Measurements from ENCODE around the gene SPEF1.
"Not testable (repeated sequence)": the region's sequence is repeated elsewhere in the genome, so short reads cannot be mapped to it uniquely, and the experiment has no call there.

SPEF1 gene

GRCh38 chr20:3781153-3781910, at the start of gene SPEF1:
Gene SPEF1 (minus strand): TSS chr20:3781448. CDS start chr20:3781287, 161 bp downstream.
- H3F3A ChIP-seq (ENCODE audit: control insufficient read depth, insufficient read depth): peaks cover 7% of the 10 kb centered on the region; the same call in 1 of the 2 replicates
- H3K79me2 ChIP-seq (ENCODE audit: control insufficient read depth, low read length): peaks cover 31% of the 10 kb centered on the region
- H3K27ac ChIP-seq (ENCODE audit: low read depth, low read length): no peak within 1 kb of the TSS
- peak within 1 kb of the TSS; percentile 42 for H3K4me3 ChIP-seq (ENCODE audit: low read length)
- no peaks in the 10 kb centered on the region for H3K9me2 ChIP-seq (replicated peaks; ENCODE audit: control insufficient read depth, low read length)
- peaks cover 24% of the 10 kb centered on the region for H3K27me3 ChIP-seq (ENCODE audit: control insufficient read depth, low read length)
- TF ChIP-seq EZH2phosphoT487 (IDR thresholded peaks at IDR 0.05; ENCODE audit: borderline replicate concordance, low read length) (no peak), CTCF (IDR thresholded peaks at IDR 0.05; ENCODE audit: low read depth, low read length, poor library complexity, severe bottlenecking) (peak; percentile 52)
- peaks cover 63% of the 10 kb centered on the region for H3K4me1 ChIP-seq (ENCODE audit: control insufficient read depth, low read length)
- H3K9me3 ChIP-seq (ENCODE audit: control insufficient read depth, insufficient read depth, low read length): no peaks in the 10 kb centered on the region
- peaks cover 21% of the 10 kb centered on the region for H3K36me3 ChIP-seq (ENCODE audit: control insufficient read depth, low read length)
- H4K20me1 ChIP-seq (ENCODE audit: control insufficient read depth, insufficient read depth, low read depth, low read length): peaks cover 9% of the 10 kb centered on the region; the same call in 1 of the 2 replicates
- peak within 1 kb of the TSS; percentile 48 for H3K4me2 ChIP-seq (ENCODE audit: low read length)

GRCh38 chr20:3829891-3830290, 48.6 kb upstream of the SPEF1 start:
- not testable (repeated sequence) for H3K9me3 ChIP-seq (ENCODE audit: control insufficient read depth, insufficient read depth, low read length); H3K9me2 ChIP-seq (replicated peaks; ENCODE audit: control insufficient read depth, low read length); H3K27me3 ChIP-seq (ENCODE audit: control insufficient read depth, low read length); H3K4me1 ChIP-seq (ENCODE audit: control insufficient read depth, low read length); H3K4me2 ChIP-seq (ENCODE audit: low read length); H3K36me3 ChIP-seq (ENCODE audit: control insufficient read depth, low read length); H3K27ac ChIP-seq (ENCODE audit: low read depth, low read length); H3K79me2 ChIP-seq (ENCODE audit: control insufficient read depth, low read length); H4K20me1 ChIP-seq (ENCODE audit: control insufficient read depth, insufficient read depth, low read depth, low read length); H3K4me3 ChIP-seq (ENCODE audit: low read length); H3F3A ChIP-seq (ENCODE audit: control insufficient read depth, insufficient read depth)

- Histone ChIP-seq H3F3A (ENCODE audit: control insufficient read depth, insufficient read depth) (no peaks in the 10 kb centered on the region), H3K27ac (ENCODE audit: low read depth, low read length) (no peak overlapping the region)
- TF ChIP-seq EZH2phosphoT487 (IDR thresholded peaks at IDR 0.05; ENCODE audit: borderline replicate concordance, low read length) (no peak), CTCF (IDR thresholded peaks at IDR 0.05; ENCODE audit: low read depth, low read length, poor library complexity, severe bottlenecking) (no peak)
These were observed 47.5 kb upstream of the SPEF1 start for GRCh38 chr20:3828798-3829197.

GRCh38 chr20:3826420-3826819, 45.2 kb upstream of the SPEF1 start:
- TF ChIP-seq CTCF (IDR thresholded peaks at IDR 0.05; ENCODE audit: low read depth, low read length, poor library complexity, severe bottlenecking) (no peak), EZH2phosphoT487 (IDR thresholded peaks at IDR 0.05; ENCODE audit: borderline replicate concordance, low read length) (no peak)
- Histone ChIP-seq H3F3A (ENCODE audit: control insufficient read depth, insufficient read depth) (no peaks in the 10 kb centered on the region), H3K27me3 (ENCODE audit: control insufficient read depth, low read length) (no peaks in the 10 kb centered on the region), H3K9me3 (ENCODE audit: control insufficient read depth, insufficient read depth, low read length) (no peaks in the 10 kb centered on the region), H3K79me2 (ENCODE audit: control insufficient read depth, low read length) (peaks cover 7% of the 10 kb centered on the region), H3K4me1 (ENCODE audit: control insufficient read depth, low read length) (peaks cover 9% of the 10 kb centered on the region), H3K4me2 (ENCODE audit: low read length) (no peak overlapping the region), H3K4me3 (ENCODE audit: low read length) (no peak overlapping the region), H4K20me1 (ENCODE audit: control insufficient read depth, insufficient read depth, low read depth, low read length) (no peaks in the 10 kb centered on the region), H3K9me2 (replicated peaks; ENCODE audit: control insufficient read depth, low read length) (no peaks in the 10 kb centered on the region), H3K36me3 (ENCODE audit: control insufficient read depth, low read length) (peaks cover 21% of the 10 kb centered on the region), H3K27ac (ENCODE audit: low read depth, low read length) (no peak overlapping the region)

More at GRCh38 chr20:3828798-3829197, 47.5 kb upstream of the SPEF1 start:
- no peaks in the 10 kb centered on the region for H3K9me3 ChIP-seq (ENCODE audit: control insufficient read depth, insufficient read depth, low read length)
- H3K79me2 ChIP-seq (ENCODE audit: control insufficient read depth, low read length): no peaks in the 10 kb centered on the region
- no peaks in the 10 kb centered on the region for H3K9me2 ChIP-seq (replicated peaks; ENCODE audit: control insufficient read depth, low read length)
- H3K27me3 ChIP-seq (ENCODE audit: control insufficient read depth, low read length): no peaks in the 10 kb centered on the region
- H3K4me3 ChIP-seq (ENCODE audit: low read length): no peak overlapping the region
- 0 out of 2 replicates have a peak, but pooled peaks cover 5% of the 10 kb centered on the region for H3K4me1 ChIP-seq (ENCODE audit: control insufficient read depth, low read length)
- no peaks in the 10 kb centered on the region for H4K20me1 ChIP-seq (ENCODE audit: control insufficient read depth, insufficient read depth, low read depth, low read length)
- H3K4me2 ChIP-seq (ENCODE audit: low read length): no peak overlapping the region
- peaks cover 10% of the 10 kb centered on the region; the same call in 1 of the 2 replicates for H3K36me3 ChIP-seq (ENCODE audit: control insufficient read depth, low read length)

Data from DOHH2 (cell line).